IMR-90 (cell line): Measurements from ENCODE around the gene DAPK1. TPM values are rescaled to one million over a fixed set of nuclear protein-coding genes. Genes with fewer than 3 reads are reported as not detected.

Experiments
- ATAC-seq: fragments of 200-7000 bp; cut with Tn5 transposase; 2 replicates; pipeline ENCODE4 v1.9.1; 2020; ENCODE audit warnings: low read depth, mild to moderate bottlenecking, moderate library complexity
- BruUV-seq: library from RNA; stranded (reverse); fragments of 400-500 nt; replicated peaks from 2 replicates; lab custom pipeline; 2021; lab: Mats Ljungman, UMichigan
- CTCF ChIA-PET: fragments of 300-600 bp; formaldehyde crosslinking; extraction: SDS; loops from one replicate; lab custom pipeline; 2021; ENCODE audit warnings: antibody characterized with exemption; lab: Yijun Ruan, JAX
- POLR2A ChIA-PET: fragments of 300-600 bp; sonication (Branson Sonifier 250); formaldehyde crosslinking; loops from one replicate; lab custom pipeline; 2022; ENCODE audit warnings: antibody characterized with exemption; ENCODE audit not compliant: unreplicated experiment; lab: Charles Lee
- DNase-seq: peaks from one replicate; pipeline ENCODE4 v3.0.0; 2013
- H2AFZ ChIP-seq: replicated peaks from 2 replicates; pipeline ENCODE3; 2013; ENCODE audit warnings: low read length, mild to moderate bottlenecking; ENCODE audit not compliant: poor library complexity
- H2AK5ac ChIP-seq: 2 replicates; pipeline ENCODE4 v1.6.1; 2013; ENCODE audit warnings: low read depth, low read length, inconsistent platforms
- H2AK9ac ChIP-seq: replicated peaks from 2 replicates; pipeline ENCODE3; 2013; ENCODE audit warnings: mild to moderate bottlenecking, low read depth, low read length, moderate library complexity; ENCODE audit not compliant: poor library complexity
- H2BK120ac ChIP-seq: 2 replicates; pipeline ENCODE4 v1.6.1; 2013; ENCODE audit warnings: low read depth, low read length, inconsistent platforms
- H2BK15ac ChIP-seq: 3 replicates; pipeline ENCODE4 v1.6.1; 2013; ENCODE audit warnings: low read depth, low read length, inconsistent platforms
- H2BK20ac ChIP-seq: 2 replicates; pipeline ENCODE4 v1.6.1; 2013; ENCODE audit warnings: low read depth, mild to moderate bottlenecking, inconsistent platforms, low read length, moderate library complexity
- H2BK5ac ChIP-seq: 2 replicates; pipeline ENCODE4 v1.6.1; 2013; ENCODE audit warnings: mild to moderate bottlenecking, low read depth, low read length, inconsistent platforms; ENCODE audit not compliant: poor library complexity, severe bottlenecking
- H3K14ac ChIP-seq: replicated peaks from 2 replicates; pipeline ENCODE4 v1.6.1; 2013; ENCODE audit warnings: low read depth, low read length, inconsistent platforms
- H3K18ac ChIP-seq: 2 replicates; pipeline ENCODE4 v1.6.1; 2013; ENCODE audit warnings: low read depth, low read length, control low read depth
- H3K23ac ChIP-seq: 2 replicates; pipeline ENCODE4 v1.6.1; 2013; ENCODE audit warnings: low read depth, low read length, inconsistent platforms
- H3K27ac ChIP-seq: 2 replicates; pipeline ENCODE4 v1.5.1; 2013; ENCODE audit warnings: mild to moderate bottlenecking, control low read depth, low read length; ENCODE audit not compliant: insufficient read depth
- H3K27me3 ChIP-seq: 2 replicates; pipeline ENCODE4 v1.6.1; 2013; ENCODE audit warnings: low read length; ENCODE audit not compliant: control insufficient read depth, insufficient read depth
- H3K36me3 ChIP-seq: 2 replicates; pipeline ENCODE4 v1.6.1; 2013; ENCODE audit warnings: low read length, mixed read lengths; ENCODE audit not compliant: control insufficient read depth, insufficient read depth
- H3K4ac ChIP-seq: 2 replicates; pipeline ENCODE4 v1.6.1; 2013; ENCODE audit warnings: low read depth, low read length, inconsistent platforms
- H3K4me1 ChIP-seq: 2 replicates; pipeline ENCODE4 v1.6.1; 2013; ENCODE audit warnings: low read length, mixed read lengths; ENCODE audit not compliant: control insufficient read depth, insufficient read depth
- H3K4me2 ChIP-seq: 2 replicates; pipeline ENCODE4 v1.6.1; 2013; ENCODE audit warnings: low read depth, mild to moderate bottlenecking, control low read depth, low read length, moderate library complexity
- H3K4me3 ChIP-seq: 2 replicates; pipeline ENCODE4 v1.5.1; 2013; ENCODE audit warnings: low read depth, mild to moderate bottlenecking, control low read depth, low read length, moderate library complexity; ENCODE audit not compliant: insufficient read depth
- H3K56ac ChIP-seq: 2 replicates; pipeline ENCODE4 v1.6.1; 2013; ENCODE audit warnings: low read length, inconsistent platforms; ENCODE audit not compliant: insufficient read depth; ENCODE audit errors: extremely low read depth
- H3K79me1 ChIP-seq, 2 experiments: 2 replicates each; pipeline ENCODE4 v1.6.1; 2013; ENCODE audit warnings: low read length in 2 of 2, inconsistent platforms in 1 of 2, low read depth in 1 of 2
- H3K9ac ChIP-seq: 2 replicates; pipeline ENCODE4 v1.6.1; 2013; ENCODE audit warnings: low read depth, low read length, control low read depth
- H3K9me1 ChIP-seq: 2 replicates; pipeline ENCODE4 v1.6.1; 2013; ENCODE audit warnings: low read length, inconsistent platforms; ENCODE audit not compliant: insufficient read depth
- H3K9me3 ChIP-seq: 2 replicates; pipeline ENCODE4 v1.6.1; 2013; ENCODE audit warnings: low read length; ENCODE audit not compliant: control insufficient read depth, insufficient read depth
- H4K20me1 ChIP-seq: 2 replicates; pipeline ENCODE4 v1.6.1; 2013; ENCODE audit warnings: low read length, inconsistent platforms; ENCODE audit not compliant: insufficient read depth
- H4K5ac ChIP-seq: 2 replicates; pipeline ENCODE4 v1.6.1; 2013; ENCODE audit warnings: mild to moderate bottlenecking, low read depth, low read length, control low read depth
- H4K8ac ChIP-seq, 2 experiments: 2 replicates each; pipeline ENCODE4 v1.6.1; 2013; ENCODE audit warnings: low read depth in 2 of 2, low read length in 2 of 2, control low read depth in 1 of 2, inconsistent platforms in 1 of 2
- H4K91ac ChIP-seq: 2 replicates; pipeline ENCODE4 v1.6.1; 2013; ENCODE audit warnings: low read depth, low read length, inconsistent platforms; ENCODE audit not compliant: insufficient read depth
- CEBPB ChIP-seq: IDR thresholded peaks from 2 replicates; pipeline ENCODE4 v1.6.1; 2012; ENCODE audit warnings: low read depth, low read length, improper control_type of control experiment
- CHD1 ChIP-seq: IDR thresholded peaks from 2 replicates; pipeline ENCODE4 v1.6.1; 2012; ENCODE audit warnings: low read depth, low read length, improper control_type of control experiment
- MAZ ChIP-seq: IDR thresholded peaks from 2 replicates; pipeline ENCODE4 v1.6.1; 2012; ENCODE audit warnings: low read depth, mild to moderate bottlenecking, low read length, improper control_type of control experiment, moderate library complexity, borderline replicate concordance
- MXI1 ChIP-seq: IDR thresholded peaks from 2 replicates; pipeline ENCODE4 v1.6.1; 2012; ENCODE audit warnings: low read depth, mild to moderate bottlenecking, low read length, moderate library complexity, borderline replicate concordance
- NFE2L2 ChIP-seq: fragments of 150-350 bp; IDR thresholded peaks from 2 replicates; pipeline ENCODE4 v1.6.1; 2016; ENCODE audit warnings: low read depth, mild to moderate bottlenecking, low read length
- POLR2A ChIP-seq: IDR thresholded peaks from 2 replicates; pipeline ENCODE4 v1.6.1; 2012; ENCODE audit warnings: mild to moderate bottlenecking, low read depth, low read length
- RAD21 ChIP-seq: IDR thresholded peaks from 2 replicates; pipeline ENCODE4 v1.6.1; 2012; ENCODE audit warnings: low read length, improper control_type of control experiment
- SMC3 ChIP-seq: fragments of 150-350 bp; IDR thresholded peaks from 2 replicates; pipeline ENCODE4 v1.6.1; 2016; ENCODE audit warnings: low read depth, mild to moderate bottlenecking, antibody characterized with exemption, low read length, moderate library complexity
- USF2 ChIP-seq: fragments of 150-350 bp; IDR thresholded peaks from 2 replicates; pipeline ENCODE4 v1.6.1; 2017; ENCODE audit warnings: mild to moderate bottlenecking, antibody characterized with exemption, low read length, low read depth
- WGBS, 2 experiments: methylation state at CpG; one replicate each; pipeline versions ENCODE4 v1.1.5 to v1.1.7; 2013; ENCODE audit warnings: missing lambda C conversion rate in 2 of 2; ENCODE audit not compliant: insufficient read length in 1 of 2; ENCODE audit errors: extremely low coverage in 2 of 2; 5-methylcytosine and 5-hydroxymethylcytosine counted together
- dilution Hi-C: fragments of 300-500 bp; cut with HindIII; formaldehyde crosslinking; loops from one replicate; pipeline ENCODE4 v1.14.3; 2018; ENCODE audit warnings: low sequenced_read_pairs; ENCODE audit not compliant: unreplicated experiment
- in situ Hi-C: fragments of 300-500 bp; cut with MboI; formaldehyde crosslinking; loops from 3 replicates; pipeline ENCODE4 v1.14.3; 2019; ENCODE audit warnings: low sequenced_read_pairs, inconsistent platforms, mixed read lengths
- intact Hi-C: fragments of 100-400 bp; cut with micrococcal nuclease; formaldehyde crosslinking; loops from 2 replicates; pipeline ENCODE4 v1.10.0; 2022
- polyA plus RNA-seq, 3 experiments: library from polyadenylated mRNA; depleted of rRNA; stranded (reverse); fragments of >200 nt; gene quantifications; 2 replicates each; pipeline ENCODE4 v1.2.3, GENCODE V29; 2012; ENCODE audit warnings: low replicate concordance in 1 of 3
- total RNA-seq: library from RNA; depleted of rRNA; stranded (reverse); fragments of >200 nt; gene quantifications from 2 replicates; pipeline ENCODE4 v1.2.3, GENCODE V29; 2012

Gene DAPK1
- total and polyA plus RNA-seq, 2 of the 4 experiments (the other 2 are of a cell fraction), result under 0.01 to 0.03 TPM

- Histone ChIP-seq H3K4me3 (no peak overlapping the region), H4K5ac (no peak overlapping the region), H3K36me3 (no peaks in the 10 kb centered on the region), H3K56ac (no peak overlapping the region), H3K23ac (no peak overlapping the region), H3K79me1 (no peaks in the 10 kb centered on the region), H4K20me1 (no peaks in the 10 kb centered on the region), H3K14ac (no peak overlapping the region), H3K9me1 (no peaks in the 10 kb centered on the region), H2BK120ac (no peak overlapping the region), H4K8ac (no peak overlapping the region), H3K27me3 (peaks cover 4% of the 10 kb centered on the region; the same call in 1 of the 2 replicates), H4K91ac (no peak overlapping the region), H3K4me1 (peaks cover 18% of the 10 kb centered on the region), H3K18ac (no peak overlapping the region), H3K27ac (no peak overlapping the region), H2AFZ (no peak overlapping the region), H2AK9ac (no peak overlapping the region), H3K4me2 (no peak overlapping the region), H3K9ac (no peak overlapping the region), H2AK5ac (no peak overlapping the region), H3K9me3 (no peaks in the 10 kb centered on the region), H2BK5ac (no peak overlapping the region), H2BK15ac (no peak overlapping the region), H2BK20ac (no peak overlapping the region), H3K4ac (no peak overlapping the region)
- dilution Hi-C loops, result no loop called here
- POLR2A ChIA-PET, result no interaction called here
- no TSS peak for BruUV-seq
- DNase-seq (no peak), ATAC-seq (no peak)
- TF ChIP-seq POLR2A (no peak), SMC3 (no peak), CEBPB (no peak), NFE2L2 (no peak), CHD1 (no peak), USF2 (no peak), MAZ (no peak), MXI1 (no peak), RAD21 (no peak)
- in situ Hi-C loops, result no loop called here
- CTCF ChIA-PET, result no interaction called here
- intact Hi-C loops, result loop anchor here (5.0 kb wide), 1 partner anchor 266 kb away; no protein-coding TSS in a partner anchor
- WGBS, 2 experiments, result 82% methylated on average over 3 of the region's 9 CpGs; no CpG with 5 or more reads in 1 of the 2 experiments
Measured at GRCh38 chr9:87602933-87603643, 105.4 kb downstream of the DAPK1 start.
